HG03064 (cell line): ENCODE data around the gene LPCAT1.
"Not testable (repeated sequence)": the region's sequence is repeated elsewhere in the genome, so short reads cannot be mapped to it uniquely, and the experiment has no call there.

Experiments used
- ATAC-seq: cut with Tn5 transposase; IDR thresholded peaks from one replicate; pipeline ENCODE4 v1.9.1; 2021; ENCODE audit warnings: low read depth; ENCODE audit not compliant: unreplicated experiment

LPCAT1 gene

DNA sequence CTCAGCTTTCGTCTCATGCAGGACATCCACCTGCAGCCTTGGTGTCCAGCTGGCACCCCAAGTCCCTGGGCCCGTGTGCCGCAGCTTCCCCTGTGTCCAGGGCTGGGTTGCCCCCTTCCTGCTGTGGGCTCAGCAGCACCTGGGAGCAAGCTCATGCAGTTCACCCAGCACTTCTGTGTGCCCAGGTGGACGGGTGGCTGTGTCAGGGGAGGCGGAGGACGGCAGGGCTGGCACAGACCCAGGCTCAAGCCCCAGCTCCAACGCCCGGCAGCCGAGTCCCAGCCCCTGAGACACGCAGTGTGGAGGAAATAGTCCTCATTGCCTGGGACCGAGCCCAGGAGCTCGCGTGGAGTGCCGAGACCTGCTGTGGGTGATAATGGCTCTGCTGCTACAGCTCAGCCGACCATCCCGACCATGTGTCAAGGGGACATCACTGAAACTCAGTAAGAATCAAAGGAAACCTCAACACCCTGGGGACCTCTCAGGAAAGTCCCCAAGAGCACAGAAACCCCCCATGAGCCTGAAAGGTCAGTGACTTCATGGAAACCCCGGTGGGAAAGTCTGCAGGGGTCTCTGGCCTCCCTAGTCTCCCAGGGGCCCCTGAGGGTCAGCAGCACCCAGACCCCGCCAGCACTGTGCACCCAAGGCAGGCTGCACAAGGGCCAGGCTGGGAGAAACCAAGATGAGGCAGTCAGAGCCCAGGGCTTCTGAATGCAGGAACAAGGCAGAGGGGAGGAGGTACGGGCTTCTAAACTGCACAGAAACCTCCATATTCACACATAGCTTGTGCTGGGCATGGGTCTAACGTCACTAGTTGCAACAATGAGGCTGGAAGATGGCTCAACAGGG lies 38.8 kb downstream of the LPCAT1 start:
- peak; percentile 52 for ATAC-seq

DNA sequence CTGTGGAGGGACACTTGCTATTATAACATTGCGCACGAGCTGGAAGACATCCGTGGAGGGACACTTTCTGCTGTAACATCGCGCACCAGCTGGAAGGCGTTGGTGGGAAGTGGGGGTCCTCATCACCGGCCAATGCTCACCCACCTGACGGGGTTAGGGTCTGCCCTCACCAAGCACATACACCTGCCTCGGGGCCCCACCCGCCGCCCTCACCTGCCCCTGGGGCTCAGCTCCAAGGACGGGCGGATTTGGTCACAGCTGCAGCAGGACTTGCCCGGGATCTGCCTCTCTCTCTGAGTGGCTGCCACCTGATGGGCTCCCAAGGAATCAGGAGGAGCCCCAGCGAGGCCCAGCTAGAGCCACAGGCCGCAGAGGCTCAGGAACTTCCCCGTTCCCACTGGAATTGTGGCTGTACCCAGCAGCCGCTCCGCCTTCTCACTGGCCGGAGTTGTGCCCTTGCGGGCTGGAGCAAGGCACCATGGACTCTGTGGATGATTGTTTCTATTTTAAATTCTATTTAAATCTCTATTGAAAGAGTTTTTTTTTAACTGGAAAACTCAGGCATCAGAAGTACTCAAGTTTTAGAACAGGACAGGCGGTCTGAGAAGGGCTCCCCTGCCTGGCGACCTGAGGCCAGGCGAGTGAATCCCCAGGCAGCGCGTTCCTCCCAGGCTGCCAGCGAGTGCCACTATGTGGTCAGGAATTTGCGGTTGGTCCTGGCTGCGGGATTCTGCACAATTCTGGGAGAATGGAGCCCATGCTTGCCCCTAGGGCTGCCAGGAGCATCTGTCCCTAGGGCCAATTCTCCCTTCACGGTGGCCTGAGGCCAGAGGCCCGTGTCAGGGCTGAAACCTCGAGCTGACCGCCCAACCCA lies 39.7 kb downstream of the LPCAT1 start:
- no peak for ATAC-seq

DNA sequence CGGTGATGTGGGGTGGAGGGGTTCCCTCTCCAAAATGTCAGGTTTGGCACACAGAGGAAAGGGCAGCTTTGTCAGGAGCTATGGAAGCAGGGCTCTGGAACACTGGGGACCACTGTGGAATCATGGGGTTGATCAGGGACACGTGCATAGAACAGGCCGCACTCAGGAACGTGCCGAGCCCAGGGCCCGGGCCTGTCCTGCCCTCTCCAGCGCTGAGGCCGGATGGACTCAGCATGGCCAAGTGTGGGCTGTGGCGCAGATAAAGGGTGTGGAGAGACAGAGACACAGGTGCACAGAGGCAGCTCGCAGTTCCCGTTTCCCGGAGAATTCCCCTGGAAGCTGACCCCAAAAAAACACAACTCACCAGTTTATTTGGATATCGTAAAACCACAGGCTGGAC lies 40.7 kb downstream of the LPCAT1 start:
- no peak for ATAC-seq

DNA sequence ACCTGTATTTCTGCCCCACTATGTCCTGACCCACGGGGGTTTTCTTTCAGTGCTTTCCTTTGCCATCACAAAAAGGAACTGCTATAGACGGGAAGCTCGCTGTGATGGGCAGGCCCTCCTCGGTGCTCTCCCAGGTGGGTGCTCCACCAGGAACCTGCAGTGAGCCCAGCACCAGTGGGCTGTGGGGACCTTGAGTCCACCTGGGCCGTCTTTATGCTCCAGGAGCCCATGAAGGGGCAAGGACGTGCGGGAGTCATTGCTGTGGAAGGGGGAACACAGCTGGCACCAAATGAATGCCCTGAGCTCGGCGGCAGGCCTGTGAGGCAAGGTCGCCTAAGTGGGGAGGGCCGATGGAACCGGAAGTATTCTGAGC lies 41.8 kb downstream of the LPCAT1 start:
- no peak for ATAC-seq

DNA sequence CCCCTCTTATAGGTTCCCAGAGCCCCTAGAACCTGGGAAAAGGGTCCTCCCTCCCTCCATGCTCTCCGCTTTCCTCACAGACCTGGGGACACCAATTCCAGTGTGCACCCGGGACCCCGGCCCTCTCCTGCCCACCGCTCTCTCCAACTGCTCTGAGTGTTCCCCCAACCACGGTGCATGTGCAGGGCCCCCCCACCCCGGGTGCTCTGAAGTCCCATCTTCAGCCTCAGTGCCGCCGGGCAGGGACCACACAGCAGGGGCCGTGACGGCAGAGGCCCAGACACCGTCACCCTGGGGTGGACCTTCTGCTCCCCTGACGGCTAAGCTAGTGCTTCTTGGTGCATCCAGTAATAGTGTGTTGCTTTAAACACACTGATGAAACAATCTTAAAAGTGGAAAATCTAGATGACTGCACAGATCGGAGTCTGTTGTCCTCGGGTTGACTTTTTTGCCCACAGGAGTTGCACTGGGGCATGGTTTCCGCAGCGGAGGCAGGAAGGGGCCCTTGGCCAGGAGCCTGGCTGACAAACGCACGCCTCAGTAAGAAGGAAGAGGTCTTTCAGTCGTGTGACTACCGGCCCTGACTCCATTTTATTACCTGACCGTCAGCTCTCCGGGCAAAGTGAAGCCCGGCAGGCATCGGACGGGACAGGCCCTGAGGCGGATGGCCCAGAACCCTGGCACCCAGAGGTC lies 42.3 kb downstream of the LPCAT1 start:
- no peak for ATAC-seq

DNA sequence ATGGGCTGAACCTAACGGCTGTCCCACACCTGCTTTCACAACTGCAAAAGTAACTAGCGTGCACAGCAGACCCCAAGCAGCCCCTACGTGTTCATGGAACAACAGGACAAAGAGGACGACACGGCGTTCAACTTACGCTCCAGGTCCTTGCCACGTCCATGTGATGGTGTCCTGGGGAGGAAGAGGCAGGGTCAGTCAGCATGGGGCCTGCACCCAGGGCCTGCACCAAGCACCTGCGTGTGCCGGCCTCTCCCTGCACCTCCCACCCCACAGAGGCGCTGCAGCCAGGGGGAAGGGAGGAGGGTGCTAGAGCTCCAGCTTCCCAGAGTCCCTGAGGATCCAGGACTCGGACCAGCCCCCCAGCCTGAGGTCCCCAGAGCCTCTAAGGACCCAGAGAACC lies 43.0 kb downstream of the LPCAT1 start:
- ATAC-seq: no peak

DNA sequence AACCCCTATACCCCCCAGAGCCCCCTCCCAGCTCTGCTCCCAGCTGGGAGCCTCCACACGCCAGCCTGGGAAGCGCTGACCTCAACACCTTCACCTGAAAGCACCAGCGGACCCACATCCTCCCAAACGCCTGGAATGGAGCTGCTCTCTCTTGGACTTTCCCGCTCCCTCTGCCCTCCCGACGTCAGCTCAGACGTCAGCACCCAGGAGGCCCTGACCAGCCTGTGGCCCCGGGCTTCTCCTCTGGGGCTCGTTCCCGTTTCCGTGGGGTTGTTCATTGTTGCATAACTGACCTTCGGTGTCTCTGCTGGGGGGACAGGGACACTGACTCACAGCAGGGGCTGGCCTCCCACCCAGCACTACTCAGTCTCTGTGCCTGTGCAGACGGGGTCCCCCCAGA lies 43.5 kb downstream of the LPCAT1 start:
- ATAC-seq: no peak

DNA sequence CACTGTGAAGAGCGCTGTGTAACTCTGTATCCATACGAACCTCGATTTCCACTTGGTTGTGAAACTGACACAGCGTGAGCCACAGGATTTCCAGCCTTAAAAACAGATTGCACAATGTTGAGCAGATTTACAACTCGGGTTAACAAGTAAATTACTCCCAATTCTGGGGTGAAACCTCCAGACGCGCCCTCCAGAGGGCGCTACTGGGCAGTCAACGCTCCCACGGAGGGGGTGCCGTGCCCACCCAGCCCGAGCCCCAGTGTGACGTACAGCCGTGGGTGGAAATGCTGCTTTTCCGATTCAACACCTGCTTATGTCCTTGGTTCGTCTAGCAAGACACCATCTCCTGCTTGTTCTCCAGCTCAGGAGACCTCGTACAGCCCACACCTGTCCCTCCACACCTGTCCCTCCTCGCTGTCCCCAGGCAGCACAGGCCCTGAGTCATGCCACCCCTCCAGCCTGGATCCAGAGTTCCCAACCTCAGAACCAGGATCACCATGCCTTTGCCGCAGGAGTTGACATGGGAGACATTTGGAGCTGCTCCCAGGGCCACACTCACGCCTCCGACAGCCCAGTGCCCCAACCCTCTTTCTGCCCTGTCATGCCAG lies 44.1 kb downstream of the LPCAT1 start:
- ATAC-seq: no peak

DNA sequence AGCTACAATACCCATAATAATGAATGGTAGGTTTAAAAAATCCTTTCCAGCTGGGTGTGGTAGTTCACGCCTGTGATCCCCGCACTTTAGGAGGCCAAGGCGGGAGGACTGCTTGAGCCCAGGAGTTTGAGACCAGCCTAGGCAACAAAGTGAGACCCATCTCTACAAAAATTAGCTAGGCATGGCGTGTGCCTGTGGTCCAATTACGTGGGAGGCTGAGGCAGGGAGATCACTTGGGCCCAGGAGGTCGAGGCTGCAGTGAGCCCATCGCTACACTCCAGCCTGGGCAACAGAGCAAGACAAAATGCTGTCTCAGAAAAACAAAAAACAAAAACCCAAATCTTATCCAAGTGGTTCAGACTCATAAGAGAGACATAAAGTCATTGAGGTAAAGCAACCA lies 44.7 kb downstream of the LPCAT1 start:
- no peak for ATAC-seq

DNA sequence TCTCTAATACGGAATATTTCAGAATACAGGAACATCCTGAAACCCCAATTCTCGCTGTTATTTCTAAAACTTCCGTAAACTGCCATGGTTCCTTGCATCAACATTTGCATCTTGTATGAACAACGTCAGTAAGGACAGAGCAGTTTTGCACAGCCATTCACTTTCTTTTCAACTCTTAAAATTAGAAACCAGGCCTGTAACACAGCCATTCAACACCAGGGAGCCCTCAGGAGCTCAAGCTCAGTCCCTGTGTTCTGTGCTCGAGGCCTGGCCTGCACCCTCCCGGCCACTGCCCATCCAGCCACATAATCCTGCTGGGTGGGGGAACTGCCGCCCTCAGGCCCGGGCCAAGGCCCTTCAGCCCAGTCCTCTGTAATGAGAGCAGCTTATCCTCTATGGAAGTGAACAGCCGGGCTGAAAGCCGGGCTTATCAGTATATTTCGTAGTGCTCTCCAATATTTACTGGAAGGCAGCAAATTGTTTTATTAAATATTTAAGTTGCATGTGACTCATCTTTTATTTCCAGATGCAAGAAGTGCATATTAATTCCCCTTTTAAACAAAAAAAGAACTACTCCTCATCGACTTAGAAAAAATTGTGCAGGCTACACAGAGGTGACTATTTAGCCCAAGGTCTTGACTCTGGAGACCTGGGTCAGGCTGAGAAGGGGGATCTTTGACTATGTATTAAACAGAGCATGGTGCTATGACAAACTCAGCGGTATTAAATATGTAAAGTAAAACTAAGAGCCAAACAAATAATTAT lies 45.3 kb downstream of the LPCAT1 start:
- no peak for ATAC-seq

DNA sequence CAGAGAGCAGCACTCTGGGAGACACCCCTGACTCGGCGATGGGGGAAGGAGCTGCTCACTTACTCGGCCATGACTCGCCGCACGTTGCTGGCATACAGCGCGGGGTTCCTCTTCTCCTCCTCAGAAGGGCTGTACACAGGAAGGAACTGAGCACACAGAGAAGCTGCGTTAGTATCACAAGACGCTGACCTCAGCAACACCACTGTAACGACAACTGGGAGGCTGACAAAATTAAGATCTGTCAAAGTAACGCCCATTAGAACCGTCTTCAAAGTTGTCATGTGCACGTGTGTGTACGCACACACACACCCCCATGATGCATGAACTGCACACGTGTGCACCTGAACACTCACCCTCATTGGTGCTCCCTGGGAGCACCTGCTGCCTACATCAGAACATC lies 46.4 kb downstream of the LPCAT1 start:
- ATAC-seq: no peak

DNA sequence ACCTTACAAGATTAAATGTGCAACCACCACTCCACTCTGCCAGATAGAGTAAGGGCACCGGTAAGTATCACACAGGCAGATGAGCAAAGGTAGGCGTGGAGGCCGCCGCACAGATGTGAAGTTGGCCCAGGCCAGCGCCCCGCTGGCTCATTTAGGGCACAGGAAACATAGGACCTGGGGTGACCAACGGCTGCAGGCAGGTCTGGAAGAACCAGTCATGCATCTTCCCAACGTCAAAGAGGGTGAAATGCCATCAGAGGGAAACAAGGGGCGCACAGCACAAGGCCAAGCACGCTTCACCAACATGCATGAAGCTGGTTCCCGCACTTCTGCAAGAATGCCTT lies 46.8 kb downstream of the LPCAT1 start:
- no peak for ATAC-seq

DNA sequence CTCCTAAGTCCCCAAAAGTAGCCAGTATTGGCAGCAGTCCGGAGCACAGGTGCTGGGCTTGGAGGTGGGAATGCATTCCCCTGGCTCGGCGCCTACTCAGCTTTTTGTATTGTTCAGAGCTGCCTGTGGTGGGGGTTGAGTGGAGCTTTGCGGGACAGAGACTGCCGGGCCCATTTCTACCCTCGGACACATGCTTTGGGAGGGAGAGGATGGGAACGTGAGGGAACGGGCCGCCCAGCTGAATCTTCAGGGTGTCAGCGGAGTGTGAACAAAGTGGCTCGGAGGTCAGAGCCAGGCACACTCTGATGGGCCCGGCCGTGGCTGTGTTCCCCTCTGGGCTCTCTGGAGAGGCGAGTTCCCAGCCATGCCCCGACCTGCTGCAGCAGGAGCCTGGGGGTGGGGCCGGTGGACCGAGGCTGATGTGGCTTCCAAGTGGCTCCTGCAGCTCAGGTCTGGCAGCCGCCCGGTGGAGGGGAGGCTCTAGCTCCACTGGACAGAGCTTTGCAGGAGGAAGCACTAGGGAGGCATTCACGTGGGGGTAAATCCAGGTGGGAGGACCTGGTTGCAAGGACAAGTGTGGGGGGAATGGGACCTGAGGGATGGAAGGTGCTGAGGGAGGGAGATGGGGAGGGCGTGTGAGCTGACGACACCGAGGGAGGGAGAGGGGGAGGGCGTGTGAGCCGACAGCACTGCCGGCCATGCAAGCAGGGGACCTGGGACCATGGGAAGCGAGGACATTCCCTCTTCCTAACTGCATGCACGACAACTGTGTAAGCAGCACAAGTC lies 47.4 kb downstream of the LPCAT1 start:
- no peak for ATAC-seq

DNA sequence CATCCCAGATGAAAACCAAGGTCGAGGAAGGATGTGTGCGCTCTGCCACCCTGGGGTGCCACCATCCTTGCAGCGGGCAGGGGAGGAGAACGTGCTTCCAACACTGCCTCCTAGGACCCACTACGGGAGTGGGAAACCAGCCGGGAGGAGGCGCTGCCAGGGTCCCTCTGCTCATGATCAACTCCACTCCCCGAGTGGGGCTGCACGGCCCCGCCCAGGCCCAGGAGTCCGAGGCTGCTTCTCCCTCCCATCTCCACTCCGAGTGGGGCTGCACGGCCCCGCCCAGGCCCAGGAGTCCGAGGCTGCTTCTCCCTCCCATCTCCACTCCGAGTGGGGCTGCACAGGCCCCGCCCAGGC lies 48.2 kb downstream of the LPCAT1 start:
- not testable (repeated sequence) for ATAC-seq

DNA sequence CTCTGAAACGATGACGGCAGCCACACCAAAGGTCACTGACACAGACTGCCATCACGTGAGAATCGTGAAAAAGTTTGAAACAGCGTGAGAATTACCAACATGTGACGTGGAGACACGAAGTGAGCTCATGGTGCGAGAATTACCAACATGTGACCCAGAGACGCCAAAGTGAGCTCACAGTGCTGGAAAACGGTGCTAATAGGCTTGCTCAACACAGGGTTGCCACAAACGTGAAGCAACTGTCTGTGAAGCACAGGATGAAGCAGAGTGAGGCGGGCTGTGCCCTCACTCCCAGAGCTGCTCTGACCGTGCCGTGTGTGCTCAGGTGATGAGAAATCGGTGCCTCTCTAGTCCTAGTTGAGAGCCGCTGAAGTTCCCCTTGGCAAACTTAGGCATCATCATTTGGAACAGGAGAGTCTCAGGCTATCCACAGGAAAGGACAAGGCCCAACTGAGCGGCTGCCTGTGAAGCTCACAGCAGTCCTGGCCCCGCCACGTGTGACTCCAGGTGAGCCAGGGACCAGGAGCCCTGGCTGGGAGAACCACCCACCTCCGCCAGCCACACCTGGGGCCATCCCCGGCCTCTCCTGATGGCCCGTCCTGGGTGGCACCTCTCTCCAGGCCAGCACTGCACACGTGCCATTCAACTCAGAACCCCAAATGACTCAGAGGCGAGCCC lies 48.8 kb downstream of the LPCAT1 start:
- no peak for ATAC-seq

DNA sequence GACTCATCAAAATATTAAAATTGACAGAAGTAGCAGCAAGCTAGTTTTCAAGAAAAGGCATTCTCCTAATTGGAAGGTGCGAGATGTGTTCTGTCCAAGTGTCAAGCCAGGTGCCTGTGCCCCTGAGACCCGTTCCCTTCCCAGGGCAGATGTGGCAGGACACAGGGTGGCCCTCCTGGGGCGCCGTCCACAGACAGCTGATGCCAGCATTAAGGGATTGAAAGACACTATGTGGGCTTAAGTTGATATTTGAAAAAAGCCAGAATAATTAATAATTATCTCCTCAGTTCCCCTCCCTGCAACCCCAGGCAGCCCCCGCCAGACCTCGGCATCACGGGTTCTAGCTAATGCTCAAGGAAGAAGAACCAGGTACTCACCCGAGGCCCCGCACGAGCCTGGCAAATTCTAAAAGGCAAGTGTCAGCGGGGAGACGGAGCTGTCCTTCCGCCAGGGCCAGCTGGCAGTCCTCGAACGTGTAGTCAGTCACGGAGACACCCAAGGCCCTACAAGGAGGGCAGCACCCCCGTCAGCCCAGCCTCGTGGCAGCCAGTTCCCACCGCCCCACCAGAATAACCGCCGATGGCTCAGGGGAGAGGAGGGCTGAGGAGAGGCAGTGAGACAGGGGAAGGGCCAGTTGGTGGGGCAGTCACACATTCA lies 49.4 kb downstream of the LPCAT1 start:
- no peak for ATAC-seq

DNA sequence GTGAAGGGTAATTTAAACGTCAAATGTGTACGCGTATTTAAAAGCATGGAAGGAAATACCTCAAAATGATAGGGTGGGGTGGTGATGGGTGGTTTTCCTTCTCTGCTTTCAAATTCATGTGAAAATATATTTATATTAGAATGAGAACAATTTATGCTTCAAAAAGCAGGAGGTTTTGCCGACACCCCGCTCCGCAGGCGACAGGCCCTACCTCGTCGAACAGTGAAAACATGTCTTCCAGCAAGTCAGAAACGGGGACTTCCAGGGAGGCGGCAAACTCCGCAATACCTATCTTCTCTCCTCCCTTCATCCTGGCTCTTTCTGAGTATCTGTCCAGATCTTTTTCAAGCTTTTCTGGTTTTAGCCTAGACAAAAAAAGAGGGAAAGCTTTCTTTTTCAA lies 50.0 kb downstream of the LPCAT1 start:
- ATAC-seq: no peak

DNA sequence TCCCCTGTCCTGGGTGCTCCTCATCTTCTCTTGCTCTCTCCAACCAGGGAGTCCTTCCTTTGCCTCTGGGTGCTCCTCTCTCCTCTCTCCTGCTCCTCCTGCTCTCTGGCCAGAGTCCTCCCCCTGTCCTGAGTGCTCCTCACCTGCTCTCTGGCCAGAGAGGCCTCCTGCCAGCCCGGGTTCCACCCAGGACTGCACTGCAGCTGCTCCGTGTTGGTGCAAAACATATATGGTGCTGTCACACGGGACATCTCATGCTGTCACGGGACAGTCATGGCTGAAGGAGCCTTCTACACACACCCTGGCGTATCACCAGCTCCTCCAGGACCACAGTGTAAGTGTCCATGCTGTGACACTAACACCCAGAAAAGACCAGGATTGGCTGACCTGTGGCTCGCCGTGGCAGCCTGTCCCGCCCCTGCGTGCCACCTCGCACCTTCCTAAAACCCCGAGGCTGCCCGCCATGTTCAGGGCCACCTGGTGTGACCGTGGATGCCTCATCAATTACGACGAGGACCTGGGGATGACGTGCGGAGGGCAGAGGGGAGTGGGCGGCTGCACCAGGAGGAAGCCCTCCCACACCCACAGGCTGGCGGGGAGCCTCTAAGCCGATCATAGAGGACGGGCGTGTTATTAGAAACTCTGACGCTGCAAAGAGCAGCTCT lies 50.7 kb downstream of the LPCAT1 start:
- no peak for ATAC-seq
